ENCODE measurements around the gene ARID1B. TPM values are rescaled to one million over a fixed set of nuclear protein-coding genes. Genes with fewer than 3 reads are reported as not detected.

Gene ARID1B
- total and polyA plus RNA-seq, 7 donors = 8.1 to 61.1 (median 53.1) TPM

- H3K36me3 ChIP-seq (ENCODE audit: insufficient read depth in 1 of 2, low read depth in 1 of 2) = no peaks in the 10 kb centered on the region
- no peak overlapping the region for H3K4me3 ChIP-seq
- intact Hi-C loops (cut with DNase I) = loop anchor here in 1 of 2 donors (10.0 kb wide), 1 partner anchor 60 kb away; no protein-coding TSS in a partner anchor
- TF ChIP-seq CTCF (IDR thresholded peaks at IDR 0.05) = no peak
- no peaks in the 10 kb centered on the region for H3K9me3 ChIP-seq
- H3K27ac ChIP-seq = no peak overlapping the region
- WGBS, 3 donors = 76 to 86% (median 82%) methylated on average over 4 of the region's 4 CpGs
- peaks cover 63% of the 10 kb centered on the region for H3K4me1 ChIP-seq
- DNase-seq (no peak), ATAC-seq (peak in 1 of 4 donors; percentile 35)
- no peaks in the 10 kb centered on the region for H3K27me3 ChIP-seq (ENCODE audit: insufficient read depth in 3 of 3, low read length in 2 of 3)
Measured at GRCh38 chr6:156884306-156884705, 107.1 kb downstream of the ARID1B start.

- ATAC-seq (no peak), DNase-seq (no peak)
- H3K36me3 ChIP-seq (ENCODE audit: insufficient read depth in 1 of 2, low read depth in 1 of 2) = no peaks in the 10 kb centered on the region
- no peak overlapping the region for H3K27ac ChIP-seq
- TF ChIP-seq CTCF (IDR thresholded peaks at IDR 0.05) = no peak
- intact Hi-C loops (cut with DNase I) = loop anchor here in 1 of 2 donors (10.0 kb wide), 1 partner anchor 59 kb away; no protein-coding TSS in a partner anchor
- 70 to 84% (median 81%) methylated on average over 2 of the region's 2 CpGs for WGBS, 3 donors
- no peaks in the 10 kb centered on the region for H3K9me3 ChIP-seq
- H3K4me3 ChIP-seq = no peak overlapping the region
- H3K27me3 ChIP-seq (ENCODE audit: insufficient read depth in 3 of 3, low read length in 2 of 3) = no peaks in the 10 kb centered on the region
- peaks cover 66% of the 10 kb centered on the region for H3K4me1 ChIP-seq
Measured at GRCh38 chr6:156885562-156885961, 108.4 kb downstream of the ARID1B start.

GRCh38 chr6:156886409-156886808, 109.2 kb downstream of the ARID1B start:
- peak in 2 of 4 donors; percentile 39 to 49 for ATAC-seq
- Histone ChIP-seq H3K27ac (no peak overlapping the region), H3K36me3 (ENCODE audit: insufficient read depth in 1 of 2, low read depth in 1 of 2) (no peaks in the 10 kb centered on the region), H3K27me3 (ENCODE audit: insufficient read depth in 3 of 3, low read length in 2 of 3) (no peaks in the 10 kb centered on the region), H3K4me3 (no peak overlapping the region), H3K9me3 (no peaks in the 10 kb centered on the region), H3K4me1 (peaks cover 63% of the 10 kb centered on the region)
- DNase-seq = no peak
- WGBS, 3 donors = 48 to 56% (median 54%) methylated on average over 8 of the region's 8 CpGs
- intact Hi-C loops (cut with DNase I) = loop anchor here in 1 of 2 donors (10.0 kb wide), 1 partner anchor 58 kb away; no protein-coding TSS in a partner anchor
- no peak for TF ChIP-seq CTCF (IDR thresholded peaks at IDR 0.05)

GRCh38 chr6:156887623-156888269, 110.6 kb downstream of the ARID1B start:
- intact Hi-C loops (cut with DNase I) = loop anchor here in 1 of 2 donors (10.0 kb wide), 1 partner anchor 57 kb away; no protein-coding TSS in a partner anchor
- Histone ChIP-seq H3K4me3 (no peak overlapping the region), H3K27me3 (ENCODE audit: insufficient read depth in 3 of 3, low read length in 2 of 3) (no peaks in the 10 kb centered on the region), H3K9me3 (no peaks in the 10 kb centered on the region), H3K27ac (no peak overlapping the region), H3K4me1 (peaks cover 52% of the 10 kb centered on the region), H3K36me3 (ENCODE audit: insufficient read depth in 1 of 2, low read depth in 1 of 2) (no peaks in the 10 kb centered on the region)
- TF ChIP-seq CTCF (IDR thresholded peaks at IDR 0.05) = no peak
- DNase-seq = no peak
- no peak for ATAC-seq
- 82 to 88% (median 87%) methylated on average over 6 of the region's 6 CpGs for WGBS, 3 donors
